Fibroblast of pulmonary artery (primary cell): ENCODE measurements around the gene CLDN24.
A peak's percentile ranks its signal among the peaks of the same experiment; 100 is the strongest.

Experiments
- DNase-seq: peaks from one replicate; pipeline ENCODE4 v3.0.0-alpha.2; 2010; ENCODE audit warnings: low read depth
- H3K4me3 ChIP-seq: replicated peaks from 2 replicates; pipeline ENCODE4 v1.5.1; 2011; ENCODE audit warnings: low read depth, mild to moderate bottlenecking, control low read depth, low read length, moderate library complexity
- TF ChIP-seq, protein P1 (sequence below): IDR thresholded peaks from 2 replicates; pipeline ENCODE4 v1.5.1; 2011; ENCODE audit warnings: mild to moderate bottlenecking, control low read depth, low read length, inconsistent platforms; ENCODE audit errors: missing control alignments

Gene CLDN24

DNA sequence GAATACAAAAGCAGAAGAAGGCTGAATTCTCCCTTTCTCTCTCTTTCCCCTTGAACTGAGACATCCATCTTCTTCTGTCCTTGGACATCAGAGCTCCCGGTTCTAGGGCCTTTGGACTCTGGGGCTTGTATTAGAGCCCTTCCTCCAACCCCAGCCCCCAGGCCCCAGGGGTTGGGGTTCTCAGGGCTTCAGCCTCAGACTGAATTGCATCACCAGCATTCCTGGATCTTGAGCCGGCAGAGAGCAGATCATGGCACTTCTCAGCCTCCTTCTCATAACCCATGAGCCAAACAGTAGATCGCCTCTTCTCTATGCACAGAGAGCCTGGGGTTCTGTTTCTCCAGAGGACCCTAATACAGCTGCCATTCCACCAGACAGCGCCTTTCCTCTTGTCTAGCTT is 25.3 kb upstream of the CLDN24 start:
- DNase-seq: peak; percentile 53
- TF ChIP-seq, protein P1, sequence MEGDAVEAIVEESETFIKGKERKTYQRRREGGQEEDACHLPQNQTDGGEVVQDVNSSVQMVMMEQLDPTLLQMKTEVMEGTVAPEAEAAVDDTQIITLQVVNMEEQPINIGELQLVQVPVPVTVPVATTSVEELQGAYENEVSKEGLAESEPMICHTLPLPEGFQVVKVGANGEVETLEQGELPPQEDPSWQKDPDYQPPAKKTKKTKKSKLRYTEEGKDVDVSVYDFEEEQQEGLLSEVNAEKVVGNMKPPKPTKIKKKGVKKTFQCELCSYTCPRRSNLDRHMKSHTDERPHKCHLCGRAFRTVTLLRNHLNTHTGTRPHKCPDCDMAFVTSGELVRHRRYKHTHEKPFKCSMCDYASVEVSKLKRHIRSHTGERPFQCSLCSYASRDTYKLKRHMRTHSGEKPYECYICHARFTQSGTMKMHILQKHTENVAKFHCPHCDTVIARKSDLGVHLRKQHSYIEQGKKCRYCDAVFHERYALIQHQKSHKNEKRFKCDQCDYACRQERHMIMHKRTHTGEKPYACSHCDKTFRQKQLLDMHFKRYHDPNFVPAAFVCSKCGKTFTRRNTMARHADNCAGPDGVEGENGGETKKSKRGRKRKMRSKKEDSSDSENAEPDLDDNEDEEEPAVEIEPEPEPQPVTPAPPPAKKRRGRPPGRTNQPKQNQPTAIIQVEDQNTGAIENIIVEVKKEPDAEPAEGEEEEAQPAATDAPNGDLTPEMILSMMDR: no peak
- no peak overlapping the region for H3K4me3 ChIP-seq

DNA sequence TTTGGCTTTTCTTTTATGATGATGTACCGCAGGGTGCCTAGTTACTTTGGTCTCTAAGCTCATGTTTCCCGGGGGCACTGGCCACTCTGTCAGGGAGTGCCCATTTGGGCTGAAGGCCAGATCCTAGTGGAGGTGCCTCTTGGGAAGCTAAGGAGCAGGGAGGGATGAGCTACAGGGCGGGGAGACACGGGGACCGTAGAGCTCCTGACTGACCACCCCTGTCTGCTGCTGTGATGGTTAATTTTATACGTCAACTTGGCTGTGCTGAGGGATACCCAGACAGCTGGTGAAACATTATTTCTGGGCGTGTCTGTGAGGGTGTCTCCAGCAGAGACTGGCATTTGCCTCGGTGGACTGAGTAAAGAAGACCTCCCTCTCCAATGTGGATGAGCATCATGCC is 24.9 kb upstream of the CLDN24 start:
- no peak overlapping the region for H3K4me3 ChIP-seq
- TF ChIP-seq, protein P1: no peak
- DNase-seq: no peak

- no peak for DNase-seq
- TF ChIP-seq, protein P1: no peak
- H3K4me3 ChIP-seq: no peak overlapping the region
These were observed 23.0 kb upstream of the CLDN24 start for GRCh38 chr4:183345261-183345660.

- no peak overlapping the region for H3K4me3 ChIP-seq
- no peak for DNase-seq
- TF ChIP-seq, protein P1: no peak
These were observed 22.5 kb upstream of the CLDN24 start for GRCh38 chr4:183344523-183345255.

GRCh38 chr4:183343730-183344129 is 21.5 kb upstream of the CLDN24 start:
- TF ChIP-seq, protein P1: no peak
- DNase-seq: no peak
- H3K4me3 ChIP-seq: no peak overlapping the region

- no peak for DNase-seq
- no peak overlapping the region for H3K4me3 ChIP-seq
- TF ChIP-seq, protein P1: no peak
These were observed 20.6 kb upstream of the CLDN24 start for GRCh38 chr4:183342541-183343533.
